Ovary (tissue), 9 donors: ENCODE data around the gene TBC1D16. TPM values are rescaled to one million over a fixed set of nuclear protein-coding genes. Genes with fewer than 3 reads are reported as not detected.

Experiments used
- DNase-seq, 5 donors: peaks; one replicate each; pipeline ENCODE4 v3.0.0-alpha.2; 2019 to 2020
- H3K27ac ChIP-seq, 2 donors: fragments of 200-600 bp; one replicate each; pipeline versions ENCODE4 v1.5.1 to v1.8.0; 2019 to 2022
- H3K27me3 ChIP-seq: fragments of 200-600 bp; one replicate; pipeline ENCODE4 v1.8.0; 2022
- H3K36me3 ChIP-seq: fragments of 200-600 bp; sonication (generic); one replicate; pipeline ENCODE4 v1.5.1; 2019
- H3K4me1 ChIP-seq: one replicate; pipeline ENCODE4 v1.8.1; 2013; ENCODE audit warnings: mild to moderate bottlenecking, moderate library complexity; ENCODE audit not compliant: insufficient read depth
- H3K4me3 ChIP-seq: fragments of 200-600 bp; sonication (generic); one replicate; pipeline ENCODE4 v1.5.1; 2017
- H3K9me3 ChIP-seq, 2 donors: fragments of 200-600 bp in 1 of 2; sonication (generic) in 1 of 2; one replicate each; pipeline versions ENCODE4 v1.5.1 to v1.8.1; 2013 to 2019; ENCODE audit warnings: mild to moderate bottlenecking in 1 of 2, moderate library complexity in 1 of 2
- CTCF ChIP-seq, 3 donors: fragments of 450-650 bp in 2 of 3; fragments of 200-600 bp in 1 of 3; IDR thresholded peaks; one replicate each; pipeline versions ENCODE4 v1.5.1 to v1.8.0; 2016 to 2022; ENCODE audit warnings: antibody characterized with exemption in 3 of 3, mild to moderate bottlenecking in 1 of 3
- EP300 ChIP-seq: sonication (generic); formaldehyde crosslinking; IDR thresholded peaks from one replicate; pipeline ENCODE4 v1.6.1; 2017; ENCODE audit warnings: antibody characterized with exemption
- POLR2A ChIP-seq: fragments of 450-650 bp; IDR thresholded peaks from one replicate; pipeline ENCODE4 v1.6.1; 2017; ENCODE audit warnings: antibody characterized with exemption, mild to moderate bottlenecking, moderate library complexity
- WGBS, 3 donors: extraction: QIAGEN DNeasy Blood & Tissue Kit in 1 of 3; methylation state at CpG; one replicate each; pipeline versions ENCODE4 v1.1.5 to v1.1.7; 2013 to 2017; 5-methylcytosine and 5-hydroxymethylcytosine counted together
- intact Hi-C, 4 donors: fragments of 100-400 bp; cut with DNase I; formaldehyde crosslinking; loops; one replicate each; pipeline versions ENCODE4 v1.11.0 to v1.15.1; 2022 to 2023
- polyA plus RNA-seq, 2 donors: library from polyadenylated mRNA; stranded (reverse); fragments of 200-250 nt in 1 of 2; fragments of 350-450 nt in 1 of 2; fragmentation: Illumina TruSeq in 1 of 2; extraction: RNeasy Lipid Tissue Mini Kit (QIAGEN cat#74804) in 1 of 2; gene quantifications; one replicate each; pipeline ENCODE4 v1.2.3, GENCODE V29; 2013 to 2014
- total RNA-seq, 7 donors: library from RNA; depleted of rRNA in 2 of 7; stranded (reverse); fragments of >200 nt in 2 of 7; fragmentation: NEBNext Ultra II Directional in 3 of 7; extraction: Animal tissue kit (Norgen Biotek cat#: 25700) in 3 of 7; gene quantifications; one replicate each; pipeline versions ENCODE4 v1.1.0 to v1.2.4, GENCODE V29; 2016 to 2023
- donor health status: DM: no; HTN: no; CAD: no; lungs with moderate emphysema.
- donor health status: DM: no; HTN: no; CAD: no.
- donor health status: Bipolar disorder and iron deficiency.
- donor health status: DM: yes; HTN: yes; CAD: no.
- donor health status: DM: no; HTN: no; CAD: no.
- donor health status: DM: yes; HTN: yes; CAD: no.

TBC1D16 gene
- total and polyA plus RNA-seq, 9 donors, result 9.3 to 40.5 (median 27.1) TPM

GRCh38 chr17:80002070-80002641 lies 33.5 kb downstream of the TBC1D16 start:
- H3K36me3 ChIP-seq, result no peaks in the 10 kb centered on the region
- H3K4me3 ChIP-seq, result no peak overlapping the region
- no peaks in the 10 kb centered on the region for H3K27me3 ChIP-seq
- no peaks in the 10 kb centered on the region for H3K4me1 ChIP-seq
- no peaks in the 10 kb centered on the region for H3K9me3 ChIP-seq
- intact Hi-C loops, result no loop called here
- no peak overlapping the region for H3K27ac ChIP-seq
- TF ChIP-seq POLR2A (no peak), CTCF (IDR thresholded peaks at IDR 0.05) (no peak), EP300 (no peak)
- peak in 1 of 5 donors; percentile 15 for DNase-seq
- 86 to 90% (median 90%) methylated on average over 26 of the region's 26 CpGs for WGBS, 3 donors

DNA sequence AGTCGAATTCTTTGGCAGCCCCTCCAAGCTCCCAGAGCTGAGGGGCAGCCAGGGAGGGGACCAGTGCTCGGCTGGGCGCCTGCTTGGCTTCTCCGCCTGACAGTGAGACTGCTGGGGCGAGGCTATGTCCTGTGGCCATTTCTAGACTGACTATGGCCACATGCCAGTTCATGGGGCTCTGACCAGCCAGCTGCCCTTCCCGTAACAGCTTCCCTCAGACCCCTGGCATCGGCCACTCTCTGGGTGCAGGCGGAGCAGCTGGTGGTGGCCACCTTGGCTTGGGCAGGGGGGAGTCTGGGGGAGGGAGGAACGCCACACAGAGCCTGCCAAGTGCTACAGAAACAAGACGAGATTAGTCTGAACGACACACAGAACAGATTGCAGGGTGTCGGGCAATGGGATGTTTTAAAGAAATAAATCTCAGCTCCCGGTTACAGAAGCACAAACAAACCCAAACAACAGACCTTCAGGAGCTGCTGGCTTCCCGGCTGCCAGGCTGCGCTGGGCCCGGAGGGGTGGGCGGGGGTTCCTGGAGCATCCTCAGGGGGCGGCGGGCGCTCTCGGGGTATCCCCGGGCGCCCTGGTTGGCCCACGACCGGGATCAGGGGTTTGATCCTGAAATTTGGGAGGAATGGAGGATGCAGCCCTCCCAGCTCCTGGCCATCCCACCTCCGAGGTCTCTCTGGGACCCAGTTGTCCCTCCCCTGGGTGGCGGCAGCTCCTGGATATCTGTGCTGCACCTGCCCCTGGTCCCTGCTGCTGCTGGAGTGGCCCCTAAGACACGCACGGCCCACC lies 34.5 kb downstream of the TBC1D16 start:
- intact Hi-C loops, result no loop called here
- 84 to 89% (median 88%) methylated on average over 27 to 29 of the region's 29 CpGs for WGBS, 3 donors
- Histone ChIP-seq H3K27me3 (no peaks in the 10 kb centered on the region), H3K27ac (no peak overlapping the region), H3K4me1 (no peaks in the 10 kb centered on the region), H3K36me3 (no peaks in the 10 kb centered on the region), H3K9me3 (no peaks in the 10 kb centered on the region), H3K4me3 (no peak overlapping the region)
- DNase-seq, result peak in 1 of 5 donors; percentile 21
- no peak for TF ChIP-seq EP300
- no peak for TF ChIP-seq CTCF (IDR thresholded peaks at IDR 0.05)
- TF ChIP-seq POLR2A, result no peak

- peak in 1 of 5 donors; percentile 6 for DNase-seq
- Histone ChIP-seq H3K9me3 (no peaks in the 10 kb centered on the region), H3K36me3 (no peaks in the 10 kb centered on the region), H3K4me1 (no peaks in the 10 kb centered on the region), H3K27me3 (no peaks in the 10 kb centered on the region), H3K27ac (no peak overlapping the region), H3K4me3 (no peak overlapping the region)
- intact Hi-C loops, result no loop called here
- WGBS, 3 donors, result 92 to 97% (median 95%) methylated on average over 7 of the region's 7 CpGs
- no peak for TF ChIP-seq EP300
- no peak for TF ChIP-seq CTCF (IDR thresholded peaks at IDR 0.05)
- no peak for TF ChIP-seq POLR2A
Measured at GRCh38 chr17:80000136-80000535, 35.5 kb downstream of the TBC1D16 start.

- Histone ChIP-seq H3K4me3 (no peak overlapping the region), H3K27ac (no peak overlapping the region), H3K36me3 (no peaks in the 10 kb centered on the region), H3K9me3 (no peaks in the 10 kb centered on the region), H3K27me3 (no peaks in the 10 kb centered on the region), H3K4me1 (peaks cover 16% of the 10 kb centered on the region)
- WGBS, 3 donors, result 86 to 88% (median 86%) methylated on average over 15 of the region's 15 CpGs
- no peak for TF ChIP-seq EP300
- TF ChIP-seq CTCF (IDR thresholded peaks at IDR 0.05), result no peak
- no peak for TF ChIP-seq POLR2A
- DNase-seq, result no peak
- intact Hi-C loops, result no loop called here
Measured at GRCh38 chr17:79997011-79997660, 38.5 kb downstream of the TBC1D16 start.
